VCaP (cell line): ENCODE measurements around the gene MYL6.

Source experiments
- H3K27ac ChIP-seq: fragments of 450-650 bp; 2 replicates; pipeline ENCODE4 v1.5.1; 2017
- CTCF ChIP-seq: fragments of 450-650 bp; conservative IDR thresholded peaks from 2 replicates; pipeline ENCODE4 v1.5.1; 2017; ENCODE audit warnings: mild to moderate bottlenecking, moderate library complexity

MYL6 gene

DNA sequence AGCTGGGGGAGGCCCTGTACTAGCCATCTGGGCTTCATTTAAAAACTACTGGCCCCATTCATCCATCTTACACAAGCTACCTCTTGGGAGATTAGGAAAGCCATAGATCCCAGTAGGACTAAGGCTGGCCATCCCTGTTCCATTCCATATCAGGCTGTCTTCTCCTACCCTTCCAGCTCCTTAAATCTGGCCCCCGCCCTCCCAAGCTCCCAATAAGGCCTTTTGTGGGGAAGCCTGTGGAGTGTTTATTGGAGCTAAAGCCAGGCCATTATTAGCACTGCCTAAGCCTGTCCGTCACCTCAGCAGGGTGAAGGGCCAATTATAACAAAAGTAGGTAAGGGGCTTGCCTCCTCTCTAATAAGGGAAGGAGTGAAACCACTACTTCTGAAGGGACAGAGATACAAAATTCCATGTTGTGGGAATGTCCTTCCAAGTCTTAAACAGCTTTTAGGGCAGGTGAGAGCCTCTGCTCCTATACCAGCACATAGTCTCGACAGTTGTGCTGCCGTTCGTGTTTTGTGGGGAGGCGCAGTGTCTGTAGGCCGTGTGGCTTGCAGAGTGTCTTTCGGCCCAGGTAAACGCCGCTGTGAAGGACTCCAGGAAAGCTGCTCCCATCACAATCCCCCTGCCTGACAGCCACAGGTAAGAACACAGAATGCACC lies 3.7 kb downstream of the MYL6 start:
- peak overlapping the region; percentile 94; the same call in 1 of the 2 replicates for H3K27ac ChIP-seq
- TF ChIP-seq CTCF: no peak

GRCh38 chr12:56162468-56163290 lies 4.5 kb downstream of the MYL6 start:
- no peak overlapping the region for H3K27ac ChIP-seq
- TF ChIP-seq CTCF: no peak

GRCh38 chr12:56163533-56164344 lies 5.6 kb downstream of the MYL6 start:
- no peak for TF ChIP-seq CTCF
- no peak overlapping the region for H3K27ac ChIP-seq

- no peak for TF ChIP-seq CTCF
- no peak overlapping the region for H3K27ac ChIP-seq
Measured at GRCh38 chr12:56164345-56164729, 6.2 kb downstream of the MYL6 start.

- H3K27ac ChIP-seq: no peak overlapping the region
Measured at GRCh38 chr12:56165369-56165768, 7.2 kb downstream of the MYL6 start.

GRCh38 chr12:56169229-56169759 lies 11.1 kb downstream of the MYL6 start:
- TF ChIP-seq CTCF: no peak
- no peak overlapping the region for H3K27ac ChIP-seq

More at GRCh38 chr12:56165369-56165768, 7.2 kb downstream of the MYL6 start:
- no peak for TF ChIP-seq CTCF

DNA sequence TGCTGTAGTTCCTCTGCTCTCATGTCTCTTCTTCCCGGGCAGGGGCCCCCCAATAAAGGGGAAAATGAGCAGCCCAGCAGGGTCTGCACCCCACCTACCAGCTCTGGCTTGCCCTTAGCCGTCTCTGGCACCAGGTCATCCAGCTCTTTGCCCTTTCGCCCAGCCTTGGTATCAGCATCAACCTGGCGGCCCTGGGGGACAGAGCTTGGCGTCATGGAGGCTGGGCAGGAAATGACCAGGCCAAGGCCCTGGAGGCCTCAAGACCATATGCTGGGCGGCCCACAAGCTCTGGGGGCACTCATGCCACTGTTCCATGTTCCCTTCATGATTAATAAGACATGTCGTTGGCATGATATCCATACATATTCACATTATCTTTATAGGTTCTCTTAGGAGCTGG lies 14.7 kb downstream of the MYL6 start:
- H3K27ac ChIP-seq: no peak overlapping the region

More for the DNA sequence above, 14.7 kb downstream of the MYL6 start:
- TF ChIP-seq CTCF: no peak
